K562 (cell line): ENCODE measurements around the gene STMND1. TPM values are rescaled to one million over a fixed set of nuclear protein-coding genes. Genes with fewer than 3 reads are reported as not detected.

Source experiments
- ATAC-seq: fragments of 200-7000 bp; cut with Tn5 transposase; 3 replicates; pipeline ENCODE4 v1.9.1; 2020; ENCODE audit warnings: moderate library complexity
- BruUV-seq: library from RNA; stranded (reverse); fragments of 400-500 nt; replicated peaks from 2 replicates; lab custom pipeline; 2021; lab: Mats Ljungman, UMichigan
- CTCF ChIA-PET: fragments of 300-600 bp; formaldehyde crosslinking; extraction: SDS; loops from one replicate; lab custom pipeline; 2021; ENCODE audit warnings: low intra/inter-chr PET ratio; lab: Yijun Ruan, JAX
- POLR2A ChIA-PET: fragments of 300-600, 350-650 bp; sonication (Branson Sonifier 250); formaldehyde crosslinking; extraction: SDS; loops from one replicate; lab custom pipeline; 2021; ENCODE audit warnings: antibody characterized with exemption, inconsistent platforms; lab: Yijun Ruan, JAX
- DNase-seq, 4 experiments: peaks; one replicate each; pipeline versions ENCODE4 v3.0.0 to v3.0.0-alpha.2; 2011 to 2018; ENCODE audit warnings: low spot score in 3 of 4, mixed read lengths in 3 of 4; ENCODE audit errors: extremely low read depth in 1 of 4
- FAIRE-seq: peaks from 2 replicates; lab custom pipeline; 2011; peaks lifted over from hg19 to GRCh38; lab: Jason Lieb, UNC
- H2AFZ ChIP-seq: 2 replicates; pipeline ENCODE4 v1.6.0; 2011; ENCODE audit warnings: low read depth, low read length, control low read depth, inconsistent platforms
- H3K27ac ChIP-seq: fragments of 200-600 bp; 3 replicates; pipeline ENCODE4 v1.8.0; 2011; ENCODE audit warnings: low read depth, mild to moderate bottlenecking, control low read depth, inconsistent platforms, low read length, moderate library complexity, mixed read lengths; ENCODE audit errors: extremely low read depth
- H3K27me3 ChIP-seq, 2 experiments: fragments of 300-600 bp in 1 of 2; 2 replicates in 1 of 2; 3 replicates in 1 of 2; pipeline versions ENCODE4 v1.6.0 to v1.8.0; 2011; ENCODE audit warnings: inconsistent platforms in 2 of 2, low read length in 2 of 2, mild to moderate bottlenecking in 1 of 2, mixed read lengths in 1 of 2, moderate library complexity in 1 of 2; ENCODE audit not compliant: control insufficient read depth in 2 of 2, insufficient read depth in 2 of 2
- H3K36me3 ChIP-seq: fragments of 300-600 bp; 3 replicates; pipeline ENCODE4 v1.8.0; 2011; ENCODE audit warnings: mild to moderate bottlenecking, low read length, inconsistent platforms; ENCODE audit not compliant: control insufficient read depth, insufficient read depth
- H3K4me1 ChIP-seq, 2 experiments: fragments of 200-600 bp in 1 of 2; replicated peaks in 1 of 2; 2 replicates in 1 of 2; 3 replicates in 1 of 2; pipeline versions ENCODE4 v1.5.1 to v1.8.0; 2011; ENCODE audit warnings: inconsistent platforms in 2 of 2, low read length in 2 of 2, mild to moderate bottlenecking in 1 of 2, mixed read lengths in 1 of 2, moderate library complexity in 1 of 2; ENCODE audit not compliant: control insufficient read depth in 2 of 2, insufficient read depth in 2 of 2
- H3K4me2 ChIP-seq: 2 replicates; pipeline ENCODE4 v1.6.1; 2011; ENCODE audit warnings: low read length, control low read depth, inconsistent platforms, mixed read lengths; ENCODE audit not compliant: insufficient read depth
- H3K4me3 ChIP-seq: fragments of 200-600 bp; sonication (generic), shearing (Covaris generic); 2 replicates; pipeline ENCODE4 v1.5.1; 2016; ENCODE audit warnings: control low read depth, inconsistent platforms
- H3K79me2 ChIP-seq: fragments of 200-600 bp; 3 replicates; pipeline ENCODE4 v1.8.0; 2011; ENCODE audit warnings: low read length, inconsistent platforms; ENCODE audit not compliant: control insufficient read depth, insufficient read depth
- H3K9ac ChIP-seq, 2 experiments: 2 replicates each; pipeline versions ENCODE4 v1.6.0 to v1.6.1; 2011; ENCODE audit warnings: low read depth in 2 of 2, low read length in 2 of 2, control low read depth in 1 of 2, inconsistent platforms in 1 of 2, mild to moderate bottlenecking in 1 of 2, mixed read lengths in 1 of 2; ENCODE audit not compliant: insufficient read depth in 1 of 2
- H3K9me1 ChIP-seq: one replicate; pipeline ENCODE4 v1.6.0; 2011; ENCODE audit warnings: inconsistent platforms, mild to moderate bottlenecking, low read length, moderate library complexity; ENCODE audit not compliant: control insufficient read depth, insufficient read depth
- H3K9me3 ChIP-seq: replicated peaks from 2 replicates; pipeline ENCODE4 v1.5.1; 2011; ENCODE audit warnings: low read depth, low read length, inconsistent platforms; ENCODE audit not compliant: control insufficient read depth, insufficient read depth
- H4K20me1 ChIP-seq: replicated peaks from 2 replicates; pipeline ENCODE4 v1.6.1; 2011; ENCODE audit warnings: low read length, inconsistent platforms, mixed read lengths; ENCODE audit not compliant: control insufficient read depth, insufficient read depth
- ARHGAP35 ChIP-seq: fragments of 450-650 bp; IDR thresholded peaks from 2 replicates; pipeline ENCODE4 v1.6.1; 2018; ENCODE audit not compliant: partially characterized antibody
- ATF2 ChIP-seq: sonication (generic); formaldehyde crosslinking; IDR thresholded peaks from 2 replicates; pipeline ENCODE4 v1.8.1; 2022; ENCODE audit warnings: missing genetic modification reagents
- BRCA1 ChIP-seq, 2 experiments: fragments of 450-650 bp in 1 of 2; sonication (generic) in 1 of 2; formaldehyde crosslinking in 1 of 2; IDR thresholded peaks; 2 replicates each; pipeline versions ENCODE4 v1.5.0 to v1.6.1; 2017 to 2020; ENCODE audit warnings: mild to moderate bottlenecking in 1 of 2, missing genetic modification reagents in 1 of 2
- CEBPG ChIP-seq, 3 experiments: fragments of 200-800 bp in 1 of 3; sonication (Bioruptor generic) in 1 of 3; sonication (generic) in 1 of 3; formaldehyde crosslinking in 1 of 3; IDR thresholded peaks in 2 of 3; conservative IDR thresholded peaks in 1 of 3; 2 replicates each; pipeline versions ENCODE4 v1.6.1 to v1.8.0; 2016 to 2022; ENCODE audit warnings: missing compliant biosample characterization in 2 of 3, missing genetic modification characterization in 2 of 3, mild to moderate bottlenecking in 1 of 3, missing genetic modification reagents in 1 of 3
- CHCHD3 ChIP-seq: fragments of 250-450 bp; sonication (Bioruptor Pico); IDR thresholded peaks from 2 replicates; pipeline ENCODE4 v2.1.2; 2022; ENCODE audit warnings: mild to moderate bottlenecking
- ELF4 ChIP-seq: fragments of 450-650 bp; formaldehyde crosslinking; IDR thresholded peaks from 2 replicates; pipeline ENCODE4 v1.4.0; 2022; ENCODE audit warnings: missing genetic modification characterization
- HEY1 ChIP-seq: fragments of 250-450 bp; sonication (Bioruptor Pico); IDR thresholded peaks from 2 replicates; pipeline ENCODE4 v1.5.0; 2020; ENCODE audit warnings: mild to moderate bottlenecking, moderate library complexity, borderline replicate concordance
- MTA3 ChIP-seq: fragments of 450-650 bp; formaldehyde crosslinking; IDR thresholded peaks from 2 replicates; pipeline ENCODE4 v1.6.1; 2017; ENCODE audit warnings: mild to moderate bottlenecking, borderline replicate concordance
- MYC ChIP-seq, 2 experiments: fragments of 250-450 bp in 1 of 2; sonication (Bioruptor Pico) in 1 of 2; IDR thresholded peaks; 2 replicates each; pipeline versions ENCODE4 v1.5.1 to v1.6.1; 2012 to 2021; ENCODE audit warnings: low read depth in 2 of 2, borderline replicate concordance in 1 of 2, improper control_type of control experiment in 1 of 2, low read length in 1 of 2, mild to moderate bottlenecking in 1 of 2, moderate library complexity in 1 of 2
- NONO ChIP-seq, 2 experiments: fragments of 200-400 bp in 1 of 2; fragments of 450-650 bp in 1 of 2; formaldehyde crosslinking in 1 of 2; IDR thresholded peaks; 2 replicates each; pipeline ENCODE4 v1.6.1; 2017; ENCODE audit warnings: low read depth in 2 of 2, mild to moderate bottlenecking in 2 of 2, moderate library complexity in 2 of 2, low read length in 1 of 2
- SMC3 ChIP-seq: conservative IDR thresholded peaks from 2 replicates; pipeline ENCODE4 v1.6.1; 2011; ENCODE audit warnings: low read depth, low read length, improper control_type of control experiment; ENCODE audit not compliant: insufficient read depth
- ZNF354B ChIP-seq: fragments of 250-450 bp; sonication (Bioruptor Pico); IDR thresholded peaks from 2 replicates; pipeline ENCODE4 v1.4.0; 2020
- ZNF384 ChIP-seq: IDR thresholded peaks from 2 replicates; pipeline ENCODE4 v1.6.1; 2012; ENCODE audit warnings: low read depth, low read length, improper control_type of control experiment
- ZNF639 ChIP-seq, 2 experiments: fragments of 200-800 bp in 1 of 2; sonication (Bioruptor generic) in 1 of 2; sonication (generic) in 1 of 2; formaldehyde crosslinking in 1 of 2; IDR thresholded peaks in 1 of 2; conservative IDR thresholded peaks in 1 of 2; 2 replicates each; pipeline versions ENCODE4 v1.5.0 to v1.6.1; 2016 to 2020; ENCODE audit warnings: missing compliant biosample characterization in 1 of 2, missing genetic modification characterization in 1 of 2, missing genetic modification reagents in 1 of 2
- in situ Hi-C: fragments of 300-500 bp; cut with MboI; formaldehyde crosslinking; loops from 4 replicates; pipeline ENCODE4 v1.15.0; 2018; ENCODE audit warnings: inconsistent platforms, mixed read lengths
- intact Hi-C: fragments of 100-400 bp; cut with micrococcal nuclease; formaldehyde crosslinking; loops from 2 replicates; pipeline ENCODE4 v1.14.2; 2022
- polyA plus RNA-seq, 8 experiments: library from polyadenylated mRNA; depleted of rRNA in 4 of 8; stranded (reverse) in 5 of 8; unstranded in 3 of 8; fragments of >200 nt; fragmentation: Nextera tagmentation in 2 of 8; fragmentation: Illumina TruSeq in 1 of 8; extraction: Ambion mirVana in 2 of 8; extraction: Trizol in 1 of 8; gene quantifications; 2 replicates each; pipeline versions ENCODE4 v1.2.1 to v1.2.3, GENCODE V29; 2011 to 2014; ENCODE audit warnings: inconsistent platforms in 1 of 8, missing spikeins in 1 of 8
- total RNA-seq, 7 experiments: library from RNA; depleted of rRNA in 6 of 7; stranded (reverse); fragments of >200 nt in 6 of 7; fragmentation: Illumina TruSeq in 2 of 7; extraction: Trizol in 2 of 7; gene quantifications; 2 replicates each; pipeline versions ENCODE4 v1.2.1 to v1.2.3, GENCODE V29; 2011 to 2021; ENCODE audit warnings: low replicate concordance in 1 of 7

The STMND1 gene
- total and polyA plus RNA-seq, 9 of the 15 experiments (the other 6 are each of a cell fraction or from before 2014, with no cell fraction given) = not detected

- Histone ChIP-seq H2AFZ (no peak overlapping the region), H3K79me2 (no peaks in the 10 kb centered on the region), H4K20me1 (no peaks in the 10 kb centered on the region), H3K4me3 (no peak overlapping the region), H3K9me3 (no peaks in the 10 kb centered on the region), H3K9me1 (no peaks in the 10 kb centered on the region), H3K9ac (no peak overlapping the region), H3K27ac (no peak overlapping the region), H3K27me3 (peaks cover 0 to 7% of the 10 kb centered on the region in 2 experiments; a peak in 2 of 5 replicates), H3K4me2 (no peak overlapping the region), H3K4me1 (no peaks in the 10 kb centered on the region), H3K36me3 (no peaks in the 10 kb centered on the region)
- no TSS peak for BruUV-seq
- DNase-seq (no peak), FAIRE-seq (no peak), ATAC-seq (no peak)
- in situ Hi-C loops = no loop called here
- POLR2A ChIA-PET = no interaction called here
- intact Hi-C loops = no loop called here
- no peak for TF ChIP-seq MTA3
- TF ChIP-seq ELF4 (CRISPR knock-in tag) = no peak
- TF ChIP-seq SMC3 = no peak
- no peak for TF ChIP-seq ATF2 (CRISPR knock-in tag)
- TF ChIP-seq ZNF639 (CRISPR knock-in tag; conservative IDR thresholded peaks at IDR 0.05 in 1 of 2, IDR thresholded peaks at IDR 0.05 in 1 of 2) = no peak
- TF ChIP-seq ZNF384 = no peak
- TF ChIP-seq ZNF354B (CRISPR knock-in tag) = no peak
- no peak for TF ChIP-seq HEY1 (CRISPR knock-in tag)
- no peak for TF ChIP-seq CEBPG (CRISPR knock-in tag; IDR thresholded peaks at IDR 0.05)
- no peak for TF ChIP-seq CEBPG (tag; conservative IDR thresholded peaks at IDR 0.05 in 1 of 2, IDR thresholded peaks at IDR 0.05 in 1 of 2)
- no peak for TF ChIP-seq ARHGAP35
- TF ChIP-seq MYC (IDR thresholded peaks at IDR 0.05; ENCODE audit: low read depth, low read length) = no peak
- TF ChIP-seq MYC (CRISPR knock-in tag; IDR thresholded peaks at IDR 0.05; ENCODE audit: borderline replicate concordance, low read depth) = no peak
- TF ChIP-seq CHCHD3 (CRISPR knock-in tag) = no peak
- no peak for TF ChIP-seq BRCA1 (IDR thresholded peaks at IDR 0.05)
- no peak for TF ChIP-seq BRCA1 (CRISPR knock-in tag; IDR thresholded peaks at IDR 0.05)
- TF ChIP-seq NONO (IDR thresholded peaks at IDR 0.05; ENCODE audit: low read depth in 2 of 2, low read length in 1 of 2) = no peak
- CTCF ChIA-PET = no interaction called here
These were observed 6.0 kb downstream of the STMND1 start for GRCh38 chr6:17107863-17108262.
